MCF 10A (cell line): Measurements from ENCODE around the gene CLK3. TPM values are rescaled to one million over a fixed set of nuclear protein-coding genes. Genes with fewer than 3 reads are reported as not detected.
"Not testable (repeated sequence)": the region's sequence is repeated elsewhere in the genome, so short reads cannot be mapped to it uniquely, and the experiment has no call there.

Experiments used
- BruUV-seq: library from RNA; stranded (reverse); fragments of 400-500 nt; replicated peaks from 2 replicates; lab custom pipeline; 2021; lab: Mats Ljungman, UMichigan
- CTCF ChIA-PET: fragments of 300-600 bp; sonication (Branson Sonifier 250); formaldehyde crosslinking; extraction: SDS; loops from one replicate; lab custom pipeline; 2021; ENCODE audit warnings: antibody characterized with exemption, inconsistent platforms; lab: Yijun Ruan, JAX
- POLR2A ChIA-PET: fragments of 300-600, 350-650 bp; sonication (Branson Sonifier 250); formaldehyde crosslinking; extraction: SDS; loops from one replicate; lab custom pipeline; 2020; ENCODE audit warnings: antibody characterized with exemption, inconsistent platforms; lab: Yijun Ruan, JAX
- DNase-seq: peaks from one replicate; pipeline ENCODE4 v3.0.0-alpha.2; 2018; ENCODE audit not compliant: unreplicated experiment
- H3K27ac Mint-ChIP-seq: one replicate; pipeline ENCODE4 v1.8.0; 2022; ENCODE audit warnings: mild to moderate bottlenecking, low read depth, mixed read lengths; ENCODE audit not compliant: unreplicated experiment
- H3K27me3 Mint-ChIP-seq: one replicate; pipeline ENCODE4 v1.8.0; 2022; ENCODE audit warnings: mixed read lengths; ENCODE audit not compliant: insufficient read depth, unreplicated experiment
- H3K36me3 Mint-ChIP-seq: one replicate; pipeline ENCODE4 v1.8.0; 2022; ENCODE audit warnings: mild to moderate bottlenecking, moderate library complexity, mixed read lengths; ENCODE audit not compliant: insufficient read depth, unreplicated experiment
- H3K4me1 Mint-ChIP-seq: one replicate; pipeline ENCODE4 v1.8.0; 2022; ENCODE audit warnings: mixed read lengths; ENCODE audit not compliant: insufficient read depth, unreplicated experiment
- H3K4me3 Mint-ChIP-seq: one replicate; pipeline ENCODE4 v1.8.0; 2022; ENCODE audit warnings: mild to moderate bottlenecking, moderate library complexity, mixed read lengths; ENCODE audit not compliant: unreplicated experiment
- H3K9me3 Mint-ChIP-seq: one replicate; pipeline ENCODE4 v1.8.0; 2022; ENCODE audit warnings: mixed read lengths; ENCODE audit not compliant: unreplicated experiment
- CTCF ChIP-seq: fragments of 200-600 bp; IDR thresholded peaks from one replicate; pipeline ENCODE4 v1.8.0; 2022; ENCODE audit warnings: antibody characterized with exemption, mild to moderate bottlenecking; ENCODE audit not compliant: unreplicated experiment
- intact Hi-C: fragments of 100-400 bp; cut with micrococcal nuclease; formaldehyde crosslinking; loops from 2 replicates; pipeline ENCODE4 v1.14.1; 2022
- total RNA-seq: library from RNA; stranded (reverse); gene quantifications from 2 replicates; pipeline ENCODE4 v1.2.3, GENCODE V29; 2022

The CLK3 gene
- total RNA-seq, 1 experiment from 2014 or later, result 57.8 TPM

- Mint-ChIP-seq H3K9me3 (no peaks in the 10 kb centered on the region), H3K36me3 (peaks cover 14% of the 10 kb centered on the region), H3K4me1 (peaks cover 15% of the 10 kb centered on the region), H3K4me3 (no peak overlapping the region), H3K27ac (no peak overlapping the region), H3K27me3 (no peaks in the 10 kb centered on the region)
- no TSS peak for BruUV-seq
- DNase-seq, result no peak
- TF ChIP-seq CTCF, result no peak
- intact Hi-C loops, result no loop called here
- ChIA-PET CTCF (interaction anchor here (0.6 to 1.4 kb wide), 5 partner anchors 22 to 359 kb away, joined by 3 to 5 read pairs (median 3); no protein-coding TSS in a partner anchor), POLR2A (interaction anchor here (0.6 to 0.7 kb wide), 2 partner anchors 291 to 543 kb away, joined by 3 to 5 read pairs; no protein-coding TSS in a partner anchor)
These were observed 41.4 kb downstream of the CLK3 start for GRCh38 chr15:74656935-74657535.

GRCh38 chr15:74657846-74658245 is 42.2 kb downstream of the CLK3 start:
- no peak overlapping the region for H3K4me3 Mint-ChIP-seq
- no peaks in the 10 kb centered on the region for H3K9me3 Mint-ChIP-seq
- CTCF ChIA-PET, result interaction anchor here (0.5 kb wide), 1 partner anchor 32 kb away, joined by 3 read pairs; no protein-coding TSS in a partner anchor
- POLR2A ChIA-PET, result interaction anchor here (0.5 kb wide), 1 partner anchor 1080 kb away, joined by 3 read pairs; no protein-coding TSS in a partner anchor
- peaks cover 14% of the 10 kb centered on the region for H3K36me3 Mint-ChIP-seq
- peaks cover 22% of the 10 kb centered on the region for H3K4me1 Mint-ChIP-seq
- intact Hi-C loops, result no loop called here
- H3K27ac Mint-ChIP-seq, result no peak overlapping the region
- DNase-seq, result no peak
- no peak for TF ChIP-seq CTCF
- BruUV-seq, result no TSS peak
- H3K27me3 Mint-ChIP-seq, result no peaks in the 10 kb centered on the region

GRCh38 chr15:74661280-74661679 is 45.6 kb downstream of the CLK3 start:
- POLR2A ChIA-PET, result interaction anchor here (0.6 kb wide), 1 partner anchor 110 kb away, joined by 3 read pairs; no protein-coding TSS in a partner anchor
- H3K27me3 Mint-ChIP-seq, CTCF ChIA-PET, H3K9me3 Mint-ChIP-seq, BruUV-seq, H3K27ac Mint-ChIP-seq, intact Hi-C loops, DNase-seq, H3K4me3 Mint-ChIP-seq, H3K36me3 Mint-ChIP-seq: not testable (repeated sequence)
- H3K4me1 Mint-ChIP-seq, result peaks cover 17% of the 10 kb centered on the region

DNA sequence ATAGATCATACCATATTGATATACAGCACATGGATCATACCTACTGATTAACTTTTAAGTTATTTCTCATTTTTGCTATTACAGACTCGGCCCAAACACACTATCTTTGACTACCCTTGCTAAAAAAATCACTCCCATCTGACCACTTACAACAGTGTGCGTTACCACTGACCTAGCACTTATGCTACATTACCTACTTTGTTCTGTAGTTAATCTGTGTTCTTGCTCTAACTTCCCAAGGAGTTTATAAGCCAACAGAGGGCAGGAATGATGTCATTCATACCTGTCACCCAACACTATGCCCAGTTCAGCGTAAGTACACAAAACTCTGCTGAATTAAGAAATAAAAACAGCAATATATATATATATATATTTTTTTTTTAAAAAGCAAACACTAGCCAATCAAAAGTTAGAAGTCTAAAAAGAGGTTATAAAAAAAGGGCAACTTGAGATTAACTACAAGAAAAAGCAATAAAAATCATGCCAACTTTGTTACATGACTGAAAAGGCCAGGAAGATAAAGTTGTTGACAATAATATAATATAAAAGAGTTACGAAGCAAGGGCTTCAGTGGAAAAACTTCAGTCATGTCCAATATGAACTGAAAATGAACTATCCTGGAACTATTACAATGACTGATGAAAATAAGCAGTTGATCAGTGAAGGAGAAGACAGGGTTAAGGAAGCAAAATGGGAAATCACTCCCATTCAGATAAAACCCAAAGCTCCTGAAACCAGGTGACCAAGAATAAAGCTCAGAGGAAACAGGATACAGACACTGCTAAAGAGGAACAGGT is 46.6 kb downstream of the CLK3 start:
- Mint-ChIP-seq H3K4me3 (no peak overlapping the region), H3K27ac (no peak overlapping the region), H3K36me3 (peaks cover 6% of the 10 kb centered on the region), H3K4me1 (peaks cover 17% of the 10 kb centered on the region), H3K27me3 (no peaks in the 10 kb centered on the region), H3K9me3 (no peaks in the 10 kb centered on the region)
- BruUV-seq, result no TSS peak
- intact Hi-C loops, result no loop called here
- POLR2A ChIA-PET, result interaction anchor here (0.6 kb wide), 1 partner anchor 109 kb away, joined by 3 read pairs; no protein-coding TSS in a partner anchor
- CTCF ChIA-PET, result no interaction called here
- DNase-seq, result no peak
- TF ChIP-seq CTCF, result no peak
